ENCODE data around the gene PUS10. TPM values are rescaled to one million over a fixed set of nuclear protein-coding genes. Genes with fewer than 3 reads are reported as not detected.
A peak's percentile ranks its signal among the peaks of the same experiment; 100 is the strongest.

PUS10 gene
- 10 to 100 TPM in 2 of 9 donors, 1 to 10 TPM in 7; 2.2 to 10.6 (median 7.0) TPM for total RNA-seq
- 1 to 10 TPM; 2.8 to 7.1 (median 3.2) TPM for polyA plus RNA-seq
- long read RNA-seq, donor 1, partial matches to known transcripts = 0 of 2 reads
- long read RNA-seq, donor 1, other reads (novel, unspliced or antisense) = 0 of 2 reads
- long read RNA-seq, donor 2 = 0 reads
- long read RNA-seq, donor 3 = 0 reads
- long read RNA-seq, donor 4, partial matches to known transcripts = 0 of 4 reads
- long read RNA-seq, donor 4, other reads (novel, unspliced or antisense) = 4 of 4 reads
- long read RNA-seq, donor 5, partial matches to known transcripts = 3 of 13 reads
- long read RNA-seq, donor 5, other reads (novel, unspliced or antisense) = 9 of 13 reads
- long read RNA-seq, donor 6, partial matches to known transcripts = 0 of 4 reads
- long read RNA-seq, donor 6, other reads (novel, unspliced or antisense) = 3 of 4 reads
- long read RNA-seq, donor 7 = 0 reads
- long read RNA-seq, donor 8, partial matches to known transcripts = 46 of 46 reads
- long read RNA-seq, donor 8, other reads (novel, unspliced or antisense) = 0 of 46 reads
- long read RNA-seq, donor 9, partial matches to known transcripts = 19 of 28 reads
- long read RNA-seq, donor 9, other reads (novel, unspliced or antisense) = 8 of 28 reads
- long read RNA-seq, donor 10 = 0 reads

- peak in 1 of 2 donors; percentile 81 for TF ChIP-seq POLR2A (IDR thresholded peaks at IDR 0.05)
- no peak for TF ChIP-seq CTCF (IDR thresholded peaks at IDR 0.05)
- DNase-seq = peak; percentile 76 to 85 (median 78)
- Histone ChIP-seq H3K27me3 (no peaks in the 10 kb centered on the region), H3K36me3 (replicated peaks in 1 of 2) (no peaks in the 10 kb centered on the region), H3K4me3 (peak within 1 kb of the TSS; percentile 56 to 96 (median 85)), H3K4me1 (replicated peaks in 1 of 2) (peaks cover 9 to 40% of the 10 kb centered on the region in 2 donors), H3K27ac (peak within 1 kb of the TSS; percentile 27 to 90 (median 85)), H3K9me3 (replicated peaks in 1 of 3) (peaks cover 0 to 4% (median 0%) of the 10 kb centered on the region in 3 donors)
- 0 to 1% (median 0%) methylated on average over 17 to 39 of the region's 39 CpGs for WGBS, 4 donors
- intact Hi-C loops (cut with DNase I) = no loop called here
Observed at GRCh38 chr2:61017556-61018317, at the start of gene PUS10, which contains the start of gene PEX13. PUS10 (minus strand) TSS chr2:61018255; CDS start chr2:61011890, 6,365 bp downstream. PEX13 (plus strand) TSS chr2:61017720; CDS start chr2:61017760, 40 bp downstream.

GRCh38 chr2:61065714-61066709 is 48.0 kb upstream of the PUS10 start, which contains the start of gene SANBR:
SANBR (plus strand) TSS chr2:61065871; CDS start chr2:61070351, 4,480 bp downstream.
- intact Hi-C loops (cut with DNase I) = no loop called here

GRCh38 chr2:61059382-61059781 is 41.3 kb upstream of the PUS10 start:
- Histone ChIP-seq H3K4me1 (replicated peaks in 1 of 2) (no peaks in the 10 kb centered on the region), H3K27me3 (no peaks in the 10 kb centered on the region), H3K9me3 (replicated peaks in 1 of 3) (no peaks in the 10 kb centered on the region), H3K4me3 (no peak overlapping the region), H3K27ac (no peak overlapping the region), H3K36me3 (replicated peaks in 1 of 2) (no peaks in the 10 kb centered on the region)
- intact Hi-C loops (cut with DNase I) = no loop called here
- DNase-seq = no peak
- TF ChIP-seq POLR2A (IDR thresholded peaks at IDR 0.05) = no peak
- no peak for TF ChIP-seq CTCF (IDR thresholded peaks at IDR 0.05)

More at GRCh38 chr2:61065714-61066709, 48.0 kb upstream of the PUS10 start, which contains the start of gene SANBR:
- peak within 1 kb of the TSS in 4 of 5 donors; percentile 21 to 80 (median 76) for H3K27ac ChIP-seq
- H3K27me3 ChIP-seq = no peaks in the 10 kb centered on the region
- TF ChIP-seq CTCF (IDR thresholded peaks at IDR 0.05) (no peak), POLR2A (IDR thresholded peaks at IDR 0.05) (no peak)
- H3K4me1 ChIP-seq (replicated peaks in 1 of 2) = peaks cover 0 to 5% of the 10 kb centered on the region in 2 donors
- H3K9me3 ChIP-seq (replicated peaks in 1 of 3) = no peaks in the 10 kb centered on the region
- DNase-seq = peak; percentile 86 to 93 (median 88)
- H3K4me3 ChIP-seq = peak within 1 kb of the TSS; percentile 41 to 82 (median 68)
- 1 to 2% (median 1%) methylated on average over 7 to 112 of the region's 112 CpGs for WGBS, 4 donors
- H3K36me3 ChIP-seq (replicated peaks in 1 of 2) = no peaks in the 10 kb centered on the region

Data from adrenal gland (tissue), 19 donors.